Hematopoietic multipotent progenitor cell treated with erythropoietin and hydrocortisone succinate and interleukin-3 and kit ligand, for 8 days (in vitro differentiated cells): ENCODE measurements around the gene CERKL.
"Not testable (repeated sequence)": the region's sequence is repeated elsewhere in the genome, so short reads cannot be mapped to it uniquely, and the experiment has no call there.

ENCODE experiments used
- DNase-seq: peaks from one replicate; pipeline ENCODE4 v3.0.0-alpha.2; 2015

The CERKL gene, protein sequence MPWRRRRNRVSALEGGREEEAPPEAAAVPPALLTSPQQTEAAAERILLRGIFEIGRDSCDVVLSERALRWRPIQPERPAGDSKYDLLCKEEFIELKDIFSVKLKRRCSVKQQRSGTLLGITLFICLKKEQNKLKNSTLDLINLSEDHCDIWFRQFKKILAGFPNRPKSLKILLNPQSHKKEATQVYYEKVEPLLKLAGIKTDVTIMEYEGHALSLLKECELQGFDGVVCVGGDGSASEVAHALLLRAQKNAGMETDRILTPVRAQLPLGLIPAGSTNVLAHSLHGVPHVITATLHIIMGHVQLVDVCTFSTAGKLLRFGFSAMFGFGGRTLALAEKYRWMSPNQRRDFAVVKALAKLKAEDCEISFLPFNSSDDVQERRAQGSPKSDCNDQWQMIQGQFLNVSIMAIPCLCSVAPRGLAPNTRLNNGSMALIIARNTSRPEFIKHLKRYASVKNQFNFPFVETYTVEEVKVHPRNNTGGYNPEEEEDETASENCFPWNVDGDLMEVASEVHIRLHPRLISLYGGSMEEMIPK

DNA sequence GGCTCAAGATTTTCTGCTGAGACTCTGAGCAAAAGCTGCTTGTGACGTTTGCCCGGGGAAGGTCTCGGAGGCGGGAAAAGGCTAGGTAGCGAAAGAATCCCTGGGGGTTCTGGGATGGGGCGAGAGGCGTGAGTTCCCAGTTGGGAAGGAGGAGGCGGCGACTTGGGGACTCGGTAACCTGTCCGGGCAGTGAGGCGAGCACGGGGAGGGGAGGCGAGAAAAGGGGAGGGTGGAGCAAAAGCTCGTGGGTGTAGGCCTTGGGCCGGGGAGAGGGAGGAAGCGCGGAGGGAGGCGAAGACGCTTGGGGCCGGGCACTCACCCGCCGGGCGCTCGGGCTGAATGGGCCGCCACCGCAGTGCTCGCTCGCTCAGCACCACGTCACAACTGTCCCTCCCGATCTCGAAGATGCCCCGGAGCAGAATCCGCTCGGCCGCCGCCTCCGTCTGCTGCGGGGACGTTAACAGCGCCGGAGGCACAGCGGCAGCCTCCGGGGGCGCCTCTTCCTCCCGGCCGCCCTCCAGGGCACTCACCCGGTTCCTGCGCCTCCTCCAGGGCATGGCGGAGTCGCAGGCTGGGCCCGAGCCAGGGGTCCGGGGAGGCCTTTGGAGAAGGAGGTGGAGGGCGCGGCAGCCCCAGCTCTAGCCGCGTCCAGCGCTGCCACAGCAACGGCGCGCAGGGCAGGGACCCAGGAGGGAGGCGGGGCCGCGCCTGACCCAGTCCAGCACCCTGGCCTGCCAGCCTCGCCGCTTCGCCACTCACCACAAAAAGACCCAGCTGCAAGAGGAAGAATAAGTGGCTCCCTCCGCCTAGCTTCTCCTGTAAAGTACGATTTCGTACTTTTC is at the start of gene CERKL:
CERKL (minus strand) TSS at position 656 of the 842 bp plus-strand sequence; CDS start at position 557, 99 bp downstream.
- no peak for DNase-seq

DNA sequence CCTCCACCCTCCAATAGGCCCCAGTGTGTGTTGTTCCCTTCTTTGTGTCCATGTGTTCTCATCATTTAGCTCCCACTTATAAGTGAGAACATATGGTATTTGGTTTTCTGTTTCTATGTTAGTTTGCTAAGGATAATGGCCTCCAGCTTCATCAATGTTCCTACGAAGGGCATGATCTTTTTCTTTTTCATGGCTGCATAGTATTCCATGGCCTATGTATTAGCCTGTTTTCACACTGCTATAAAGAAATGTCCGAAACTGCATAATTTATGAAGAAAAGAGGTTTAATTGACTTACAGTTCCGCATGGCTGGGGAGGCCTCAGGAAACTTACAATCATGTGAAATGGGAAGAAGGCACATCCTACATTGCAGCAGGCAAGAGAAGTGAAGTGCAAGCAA is 45.6 kb upstream of the CERKL start:
- DNase-seq, result not testable (repeated sequence)

DNA sequence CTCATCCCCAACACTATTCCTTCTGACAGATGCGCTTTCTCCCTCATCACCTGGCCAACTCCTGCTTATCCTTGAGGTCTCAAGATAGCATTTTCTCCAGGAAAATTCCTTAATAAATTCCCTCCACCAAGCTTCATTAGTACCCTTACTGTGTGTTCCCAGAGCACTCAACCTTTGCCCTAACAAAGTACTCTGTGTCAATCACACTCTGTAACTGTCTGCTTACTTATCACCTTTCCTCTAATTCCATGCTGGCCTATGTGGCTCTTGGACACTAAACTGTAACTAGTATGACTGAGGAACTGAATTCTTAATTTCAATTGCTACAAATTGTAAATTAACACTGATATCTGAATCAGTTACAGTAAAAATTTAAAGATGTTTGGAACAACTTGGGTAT is 41.3 kb upstream of the CERKL start:
- no peak for DNase-seq

DNA sequence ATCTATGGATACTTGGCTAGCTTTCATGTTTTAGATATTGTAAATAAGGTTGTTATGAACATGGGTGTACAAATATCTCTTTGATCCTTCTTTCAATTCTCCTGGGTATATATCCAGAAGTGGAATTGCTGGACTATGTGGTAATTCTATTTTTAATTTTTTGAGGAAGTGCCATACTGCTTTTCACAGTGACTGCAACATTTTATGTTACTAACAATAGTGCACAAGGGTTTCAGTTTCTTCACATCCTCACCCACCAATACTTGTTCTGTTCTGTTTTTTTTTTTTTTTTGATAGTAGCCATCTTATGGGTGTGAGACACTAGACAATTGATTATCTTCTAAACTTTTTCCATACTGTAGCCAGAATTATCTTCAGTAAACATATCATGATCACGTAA is 40.7 kb upstream of the CERKL start:
- DNase-seq, result no peak

DNA sequence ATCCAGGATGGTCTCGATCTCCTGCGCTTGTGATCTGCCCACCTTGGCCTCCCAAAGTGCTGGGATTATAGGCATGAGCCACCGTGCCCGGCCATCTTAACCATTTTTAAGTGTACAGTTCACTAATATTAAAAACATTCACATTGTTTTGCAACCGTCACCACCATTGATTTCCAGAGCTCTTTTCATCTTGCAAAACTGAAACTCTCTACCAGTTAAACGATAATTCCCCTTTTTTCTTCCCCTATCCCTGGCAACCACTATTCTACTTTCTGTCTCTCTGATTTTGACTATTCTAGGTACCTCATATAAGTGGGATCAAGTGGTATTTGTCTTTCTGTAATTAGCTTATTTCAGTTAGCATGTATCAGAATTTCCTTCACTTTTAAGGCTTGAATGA is 40.2 kb upstream of the CERKL start:
- DNase-seq, result no peak

DNA sequence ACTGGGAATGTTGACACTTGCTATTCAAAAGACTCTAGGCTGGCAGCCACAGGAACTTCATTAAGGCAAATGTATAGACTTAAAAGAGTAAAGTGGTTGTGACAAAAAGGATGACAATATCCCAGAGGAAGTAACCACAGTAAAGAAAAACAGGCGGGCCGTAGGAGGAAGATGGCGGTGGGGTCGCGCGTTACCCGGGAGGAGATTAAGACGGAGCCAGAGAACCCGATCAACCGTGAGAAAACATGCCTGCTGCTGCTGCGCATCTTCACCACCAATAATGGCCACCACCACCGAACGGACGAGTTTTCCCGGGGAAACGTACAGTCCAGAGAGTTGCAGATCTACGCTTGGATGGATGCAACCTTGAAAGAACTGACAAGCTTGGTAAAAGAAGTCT is 37.4 kb upstream of the CERKL start:
- DNase-seq, result no peak

DNA sequence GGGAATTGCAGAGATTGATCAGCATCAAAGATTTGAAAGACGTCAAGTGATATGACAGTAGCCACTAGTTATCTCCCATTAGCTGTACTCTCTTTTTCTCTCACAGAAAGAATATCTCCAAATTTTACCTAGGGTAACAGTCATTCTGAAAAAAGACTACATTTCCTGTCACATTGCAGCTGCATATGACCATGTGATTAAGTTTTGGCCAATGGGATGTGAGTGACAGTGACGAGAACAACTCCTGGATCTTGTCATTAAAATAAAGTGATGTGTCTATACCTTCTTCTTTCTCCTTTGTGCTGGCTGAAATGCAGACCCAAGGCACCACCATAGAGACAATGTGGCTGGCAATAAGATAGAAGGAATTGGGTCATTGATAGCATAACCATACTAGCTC is 34.0 kb upstream of the CERKL start:
- no peak for DNase-seq

DNA sequence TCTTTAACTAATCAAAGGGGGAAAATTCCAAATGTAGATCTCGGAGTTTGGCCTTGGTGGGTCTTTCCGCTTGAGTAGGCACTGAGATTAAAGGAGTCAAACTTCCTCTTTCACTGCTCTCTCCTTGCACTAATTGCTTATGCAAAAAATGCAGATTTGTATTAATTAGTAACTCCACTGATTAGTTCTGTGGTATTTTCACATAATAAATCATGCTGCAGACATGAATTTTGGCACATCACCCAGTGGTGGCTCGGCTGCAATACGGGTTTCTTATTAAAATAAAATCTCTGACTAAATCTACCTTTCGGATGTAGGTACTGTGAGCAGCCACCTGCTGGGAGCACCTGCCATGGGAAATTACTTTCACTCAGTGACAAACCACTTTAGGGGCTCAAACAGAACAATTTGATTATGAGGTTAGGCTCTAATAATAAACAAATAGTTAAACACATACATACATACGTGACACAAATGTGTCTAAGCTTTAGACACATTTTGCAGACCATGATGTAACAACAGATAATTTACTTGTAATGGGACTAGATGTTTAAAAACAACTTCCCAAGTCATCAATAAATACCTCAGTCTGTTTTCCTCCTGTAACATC is 29.8 kb upstream of the CERKL start:
- no peak for DNase-seq

DNA sequence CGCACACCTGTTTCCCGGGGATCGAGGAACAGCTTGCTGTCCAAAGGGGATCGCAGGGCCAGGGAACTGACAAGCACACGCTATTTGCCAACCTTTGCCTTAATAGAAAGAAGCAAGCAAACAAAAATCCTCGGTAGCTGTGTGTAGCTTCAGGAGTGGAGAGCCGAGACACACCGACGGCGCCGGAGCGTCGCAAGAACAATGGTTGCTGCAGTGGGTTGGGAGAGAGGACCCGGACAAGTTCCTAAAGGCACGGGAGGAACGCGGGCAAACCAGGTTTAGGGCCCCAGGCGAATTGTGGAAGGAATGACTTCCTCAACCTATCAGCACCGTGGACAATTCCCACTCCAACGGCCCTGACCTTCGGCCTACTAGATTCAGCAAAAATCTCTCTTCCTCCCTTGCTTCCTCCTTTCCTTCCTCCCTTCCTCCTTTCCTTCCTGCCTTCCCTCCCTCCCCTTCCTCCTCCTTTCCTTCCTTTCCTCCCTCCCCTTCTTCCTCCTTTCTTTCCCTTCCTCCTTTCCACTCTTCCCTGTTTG is 28.3 kb upstream of the CERKL start:
- no peak for DNase-seq

DNA sequence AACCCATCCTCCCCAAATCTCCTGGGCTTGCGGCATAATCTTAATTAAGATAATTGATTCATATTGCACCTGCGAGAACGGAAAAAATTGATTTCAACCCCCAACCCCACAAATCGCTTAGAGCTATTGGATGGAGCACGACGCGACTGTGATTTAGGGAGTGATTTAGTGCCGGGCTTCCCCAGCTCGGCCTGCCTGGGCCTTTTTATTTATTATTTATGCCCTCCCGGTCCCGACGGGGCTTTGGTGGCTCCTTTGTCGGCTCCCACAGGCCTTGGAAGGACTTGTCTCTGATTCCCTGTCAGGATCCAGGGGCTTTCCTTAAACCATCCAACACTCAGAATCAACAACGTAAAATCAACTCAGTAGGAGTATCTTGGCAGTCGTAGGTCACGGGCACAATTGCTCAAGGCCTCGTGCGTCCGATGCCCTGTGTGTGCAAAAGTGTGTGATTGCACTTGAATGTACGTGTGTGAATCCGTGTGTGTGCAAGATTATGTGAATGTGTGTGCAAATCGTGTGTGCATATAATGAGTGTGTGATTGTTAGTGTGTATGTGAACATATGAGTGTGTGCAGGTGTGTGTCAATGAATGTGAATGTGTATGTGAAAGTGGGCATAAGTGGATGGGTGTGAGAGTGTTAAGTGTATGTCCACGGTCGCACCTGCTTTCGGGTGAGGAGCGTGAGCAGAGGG is 27.7 kb upstream of the CERKL start:
- DNase-seq, result no peak

DNA sequence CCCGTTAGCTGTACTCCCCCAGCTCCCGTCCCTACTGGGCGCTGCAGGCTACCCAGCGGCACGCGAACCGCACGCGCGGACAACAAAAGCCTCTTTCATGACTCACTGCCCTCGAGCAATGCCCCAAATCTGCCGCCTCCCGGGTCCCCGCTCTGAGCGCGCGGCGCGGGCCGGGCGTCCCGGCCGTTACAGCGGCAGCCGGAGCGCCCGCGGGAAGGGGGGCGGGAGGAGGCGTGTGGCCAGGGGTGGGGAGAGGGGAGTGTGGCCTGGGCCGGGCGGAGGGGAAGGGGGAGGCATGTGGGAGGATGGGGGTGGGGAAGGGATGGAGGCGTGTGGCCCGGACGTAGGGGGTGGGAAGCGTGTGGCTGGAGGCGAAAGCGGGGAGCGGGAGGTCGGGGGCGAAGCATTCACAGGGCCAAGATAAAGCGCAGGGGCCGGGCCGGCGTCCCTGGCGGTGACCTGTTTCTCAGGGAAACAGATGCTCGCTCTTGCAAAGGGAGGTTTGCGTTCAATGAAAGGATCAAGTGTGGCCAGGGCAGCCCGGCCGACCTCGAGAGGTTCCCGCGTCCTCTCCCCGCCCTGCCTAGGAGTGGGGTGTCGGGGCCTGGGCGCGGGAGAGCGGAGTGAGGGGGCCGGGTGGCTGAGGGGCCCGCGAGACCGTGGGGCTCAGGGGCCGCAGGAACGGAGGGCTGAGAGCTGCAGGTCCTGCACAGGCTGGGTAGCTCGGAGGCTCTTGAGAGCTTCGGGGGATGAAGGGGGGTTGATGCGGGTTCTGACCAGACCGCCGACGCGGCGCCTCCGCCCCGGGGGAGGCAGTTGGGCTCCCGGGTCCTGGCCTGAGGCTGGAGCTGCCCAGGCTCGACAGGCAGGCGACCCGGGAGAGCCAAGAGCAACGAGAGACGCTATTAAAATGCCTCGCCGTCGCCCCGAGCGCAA is 26.9 kb upstream of the CERKL start:
- DNase-seq, result no peak

DNA sequence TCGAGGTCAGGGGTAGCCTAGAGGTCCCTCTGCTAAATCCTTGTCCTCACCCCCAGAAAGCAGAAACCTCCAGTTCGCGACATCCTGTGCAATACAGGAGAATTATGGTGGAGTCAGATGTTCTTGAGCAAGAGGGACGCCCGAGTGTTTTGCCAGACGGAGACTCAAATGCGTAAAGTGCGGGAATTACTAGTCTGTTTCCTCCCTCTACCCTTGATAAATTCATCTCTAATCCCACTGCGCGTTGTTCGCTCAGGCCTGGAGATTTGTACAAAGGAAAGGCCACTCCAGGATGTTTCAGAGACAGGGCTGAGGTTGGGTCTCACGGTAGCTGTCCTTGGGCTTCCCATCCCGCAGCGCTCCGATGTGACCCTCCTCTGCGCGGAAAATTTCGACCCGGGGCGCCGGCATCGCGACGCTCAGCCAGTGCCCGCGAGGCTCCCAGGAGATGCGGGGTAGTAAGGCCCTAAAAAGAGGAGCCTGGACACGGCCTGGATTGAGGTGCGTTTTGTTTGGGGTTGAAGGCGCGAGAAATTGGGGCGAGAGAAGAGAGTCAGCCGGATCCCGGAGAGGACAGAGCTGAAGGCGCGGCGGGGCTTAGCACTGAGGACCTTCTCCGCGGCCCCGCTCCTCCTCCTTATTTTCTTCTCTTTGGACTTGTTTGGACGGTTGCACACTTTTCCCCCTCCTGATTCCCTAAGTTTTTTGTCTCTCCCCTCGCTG is 26.1 kb upstream of the CERKL start:
- no peak for DNase-seq

DNA sequence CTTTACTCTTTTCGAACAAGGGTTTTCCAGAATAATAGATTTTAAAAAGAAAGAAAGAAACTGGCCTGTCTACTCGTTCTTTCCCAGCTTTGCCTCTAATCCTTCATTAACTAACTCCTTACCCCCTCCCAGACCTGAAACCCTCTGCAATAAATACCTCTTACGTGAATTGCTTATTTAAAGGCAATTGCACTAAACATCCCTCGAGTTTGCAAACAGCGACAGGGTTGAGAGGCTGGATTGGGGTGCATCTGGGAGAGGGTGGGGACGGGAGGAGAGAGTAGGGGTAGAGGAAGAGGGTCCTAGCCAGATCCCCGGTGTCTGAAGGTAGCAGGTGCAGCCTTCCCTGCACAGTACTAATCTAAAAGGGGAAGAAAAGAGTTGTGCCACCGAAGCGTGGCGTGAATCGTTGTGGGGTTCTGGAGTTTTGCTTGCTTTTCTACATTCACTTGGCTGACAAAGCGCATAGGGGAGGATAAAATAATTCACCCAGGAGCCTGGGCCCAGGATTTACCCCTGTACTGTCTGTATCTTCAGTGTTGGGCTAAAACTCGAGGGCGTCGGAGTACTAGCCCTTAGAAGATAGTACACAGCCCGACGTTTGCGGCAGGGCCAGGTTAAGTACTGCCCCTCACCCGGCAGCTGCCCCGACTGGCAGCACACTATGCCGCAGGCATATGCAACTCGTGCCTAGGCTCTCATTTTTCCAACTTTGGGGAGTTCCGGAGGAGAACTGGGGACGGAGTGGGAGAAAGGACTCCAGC is 25.3 kb upstream of the CERKL start:
- no peak for DNase-seq

DNA sequence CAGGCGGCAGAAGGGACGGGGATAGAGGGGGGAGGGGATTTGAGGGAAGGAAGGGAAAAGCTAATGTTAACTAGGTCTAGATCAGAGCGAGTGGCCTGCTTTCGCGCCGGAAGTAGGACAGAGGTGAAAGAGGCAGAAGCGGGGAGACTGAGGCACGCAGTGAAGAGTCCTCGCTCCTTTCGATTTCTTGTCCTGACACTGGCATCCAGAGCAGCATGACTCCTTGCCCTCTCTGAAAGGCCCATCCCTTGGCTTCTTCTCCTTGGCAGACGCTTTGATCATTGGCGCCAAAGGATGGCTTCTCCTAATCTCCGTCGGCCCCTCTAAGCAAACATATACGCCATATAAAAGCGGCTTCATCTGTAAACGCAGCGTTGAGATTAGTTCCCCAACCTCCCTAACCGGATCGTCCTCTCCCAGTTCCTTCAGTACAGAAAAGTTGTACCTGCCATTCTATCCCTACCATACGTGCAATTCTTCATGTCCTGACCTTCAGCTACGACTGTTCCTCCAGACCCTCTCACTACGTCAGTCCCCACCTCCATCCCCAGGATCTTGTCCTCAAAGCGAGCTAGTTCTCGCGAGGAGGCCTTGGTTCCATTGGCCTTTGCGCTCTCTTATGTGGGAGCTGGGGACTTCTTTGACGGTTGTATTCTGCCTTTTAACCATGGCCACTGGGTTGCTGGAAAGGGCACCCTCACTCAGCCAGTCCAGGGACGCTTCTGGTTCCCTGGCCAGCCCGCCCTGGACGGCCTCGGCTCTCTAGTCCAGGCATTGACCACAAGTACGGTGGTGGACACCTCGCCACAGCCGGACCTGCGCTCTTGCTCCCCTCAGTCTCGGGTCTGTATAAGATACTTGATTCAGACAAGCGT is 24.3 kb upstream of the CERKL start:
- DNase-seq, result no peak

DNA sequence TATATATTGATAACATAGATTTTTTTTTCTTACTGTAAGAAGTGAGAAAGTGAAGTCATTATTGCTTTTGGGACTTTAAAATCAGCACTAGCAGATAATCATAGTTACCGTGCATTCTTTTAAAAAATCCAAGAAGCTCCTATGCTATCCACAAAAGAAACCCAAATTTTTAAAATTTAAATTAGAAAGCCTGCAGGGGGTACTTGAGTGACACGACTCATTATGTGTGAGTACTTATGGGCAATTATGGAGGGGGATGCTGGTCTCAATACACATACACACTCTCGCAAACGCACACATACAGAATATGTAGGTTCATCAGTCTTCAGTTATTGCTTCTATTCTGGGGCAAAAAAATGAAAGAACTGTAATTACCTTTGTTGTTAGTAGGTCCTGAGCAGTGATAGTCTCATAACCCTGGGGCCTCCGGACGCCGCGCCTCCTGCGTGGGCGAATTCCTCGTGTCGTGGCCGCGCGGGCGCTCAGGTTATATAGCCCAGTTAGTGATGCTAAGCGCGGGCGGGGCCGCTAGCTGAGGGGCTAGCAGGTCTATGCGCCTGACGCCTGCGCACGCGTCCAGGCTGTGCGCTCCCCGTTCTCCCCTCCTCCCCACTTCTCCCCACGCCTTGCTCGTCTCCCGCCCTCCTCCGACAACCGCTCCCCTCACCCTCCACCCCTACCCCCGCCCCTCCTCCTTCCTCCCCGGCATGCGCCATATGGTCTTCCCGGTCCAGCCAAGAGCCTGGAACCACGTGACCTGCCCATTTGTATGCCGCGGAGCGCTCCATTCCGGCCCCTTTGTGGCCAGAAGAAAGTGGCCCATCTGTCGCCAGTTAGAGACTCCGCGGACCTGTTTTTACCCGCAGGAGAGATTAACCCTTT is 23.4 kb upstream of the CERKL start, which contains the start of gene NEUROD1:
NEUROD1 (minus strand) TSS at position 463 of the 882 bp plus-strand sequence. CDS start 1,657 bp downstream, outside the sequence.
- no peak for DNase-seq

DNA sequence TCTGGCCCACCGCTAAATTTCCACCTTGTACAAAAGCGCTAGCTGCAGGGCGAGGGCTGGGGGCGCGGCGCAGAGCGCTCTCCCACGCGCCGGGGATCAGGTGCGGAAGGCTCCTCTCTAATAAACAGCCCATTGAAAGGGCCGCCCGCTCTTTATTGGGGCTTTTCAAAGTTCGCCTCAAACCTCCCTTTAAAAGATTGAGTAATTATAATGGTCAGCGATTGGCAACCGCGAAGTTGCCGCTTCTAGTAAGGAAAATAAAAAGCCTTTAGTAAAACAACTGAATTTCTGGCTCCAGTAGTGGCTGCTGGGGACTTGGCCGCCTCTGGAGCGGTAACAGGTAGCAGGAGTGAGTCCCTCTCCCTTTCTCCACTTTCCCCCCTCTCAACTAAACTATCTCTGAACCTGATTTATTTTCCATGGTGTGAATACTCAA is 22.7 kb upstream of the CERKL start:
- no peak for DNase-seq

DNA sequence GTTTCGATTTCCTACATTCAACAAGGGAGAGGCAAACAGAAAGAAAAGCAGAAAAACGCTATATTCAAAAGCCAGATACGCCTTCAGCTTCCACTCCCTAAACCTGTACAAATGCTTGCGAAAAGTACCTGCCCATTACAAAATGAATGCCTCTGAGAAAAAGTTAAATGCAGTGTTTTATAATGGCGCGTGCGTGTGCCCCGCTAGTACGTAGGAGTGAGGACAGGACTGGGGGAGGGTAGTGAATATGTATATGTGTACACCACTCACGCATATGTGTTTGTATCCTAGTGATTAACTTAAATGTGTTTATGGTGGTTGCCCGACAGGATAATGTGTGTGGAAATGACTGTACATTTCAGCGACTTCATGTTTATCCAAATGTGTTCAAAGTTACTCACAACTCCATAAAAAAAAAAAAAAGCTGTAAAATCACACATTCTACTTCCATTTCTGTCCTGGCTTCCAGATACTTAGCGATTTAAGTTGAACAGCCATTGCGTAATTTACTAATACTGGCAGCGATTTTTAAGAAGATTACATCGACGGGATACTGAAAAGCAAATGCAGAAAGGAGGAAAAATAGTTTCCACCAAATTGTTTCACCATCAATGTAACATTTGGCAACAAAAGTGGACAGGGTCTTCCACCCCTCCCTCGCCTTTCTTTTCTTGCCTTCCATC is 22.1 kb upstream of the CERKL start:
- DNase-seq, result no peak
